Measurements from ENCODE around the gene LRIT1.

DNA sequence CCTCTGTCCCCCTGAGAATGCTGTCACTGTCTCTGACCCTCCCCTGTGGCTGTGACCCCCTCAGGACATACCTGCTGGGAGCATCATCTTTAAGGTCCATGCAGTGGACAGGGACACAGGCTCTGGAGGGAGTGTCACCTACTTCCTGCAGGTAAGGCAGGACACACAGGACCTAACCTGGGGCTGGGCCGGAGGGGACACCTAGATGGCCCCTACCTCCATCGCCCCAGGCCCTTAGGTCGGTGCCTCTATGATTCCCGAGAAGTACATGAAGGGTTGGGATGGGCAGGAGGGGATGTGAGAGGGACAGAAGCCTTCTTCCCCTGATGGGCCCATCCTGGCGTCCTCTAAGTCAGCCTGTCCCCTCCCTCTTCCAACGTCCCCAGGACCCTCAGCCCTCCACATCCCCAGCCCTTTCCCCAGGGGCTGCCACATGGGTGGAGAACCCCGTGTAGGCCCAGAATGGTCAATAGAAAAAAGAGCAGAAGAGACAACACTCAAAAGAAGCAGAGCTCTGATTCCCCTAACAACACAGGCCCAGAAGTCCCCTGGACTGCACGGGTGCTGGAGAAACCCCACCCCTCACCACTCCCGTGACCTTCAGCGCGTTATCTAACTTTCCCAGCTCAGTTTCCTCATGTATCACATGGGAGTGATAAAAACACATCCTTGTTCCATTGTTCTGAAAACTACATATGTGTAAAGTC lies 40.7 kb downstream of the LRIT1 start:
- TF ChIP-seq, protein P1, sequence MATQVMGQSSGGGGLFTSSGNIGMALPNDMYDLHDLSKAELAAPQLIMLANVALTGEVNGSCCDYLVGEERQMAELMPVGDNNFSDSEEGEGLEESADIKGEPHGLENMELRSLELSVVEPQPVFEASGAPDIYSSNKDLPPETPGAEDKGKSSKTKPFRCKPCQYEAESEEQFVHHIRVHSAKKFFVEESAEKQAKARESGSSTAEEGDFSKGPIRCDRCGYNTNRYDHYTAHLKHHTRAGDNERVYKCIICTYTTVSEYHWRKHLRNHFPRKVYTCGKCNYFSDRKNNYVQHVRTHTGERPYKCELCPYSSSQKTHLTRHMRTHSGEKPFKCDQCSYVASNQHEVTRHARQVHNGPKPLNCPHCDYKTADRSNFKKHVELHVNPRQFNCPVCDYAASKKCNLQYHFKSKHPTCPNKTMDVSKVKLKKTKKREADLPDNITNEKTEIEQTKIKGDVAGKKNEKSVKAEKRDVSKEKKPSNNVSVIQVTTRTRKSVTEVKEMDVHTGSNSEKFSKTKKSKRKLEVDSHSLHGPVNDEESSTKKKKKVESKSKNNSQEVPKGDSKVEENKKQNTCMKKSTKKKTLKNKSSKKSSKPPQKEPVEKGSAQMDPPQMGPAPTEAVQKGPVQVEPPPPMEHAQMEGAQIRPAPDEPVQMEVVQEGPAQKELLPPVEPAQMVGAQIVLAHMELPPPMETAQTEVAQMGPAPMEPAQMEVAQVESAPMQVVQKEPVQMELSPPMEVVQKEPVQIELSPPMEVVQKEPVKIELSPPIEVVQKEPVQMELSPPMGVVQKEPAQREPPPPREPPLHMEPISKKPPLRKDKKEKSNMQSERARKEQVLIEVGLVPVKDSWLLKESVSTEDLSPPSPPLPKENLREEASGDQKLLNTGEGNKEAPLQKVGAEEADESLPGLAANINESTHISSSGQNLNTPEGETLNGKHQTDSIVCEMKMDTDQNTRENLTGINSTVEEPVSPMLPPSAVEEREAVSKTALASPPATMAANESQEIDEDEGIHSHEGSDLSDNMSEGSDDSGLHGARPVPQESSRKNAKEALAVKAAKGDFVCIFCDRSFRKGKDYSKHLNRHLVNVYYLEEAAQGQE (IDR thresholded peaks at IDR 0.05; ENCODE audit: low read depth): no peak
- TF ChIP-seq, protein P2, sequence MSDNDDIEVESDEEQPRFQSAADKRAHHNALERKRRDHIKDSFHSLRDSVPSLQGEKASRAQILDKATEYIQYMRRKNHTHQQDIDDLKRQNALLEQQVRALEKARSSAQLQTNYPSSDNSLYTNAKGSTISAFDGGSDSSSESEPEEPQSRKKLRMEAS (IDR thresholded peaks at IDR 0.05): no peak
- no peak for TF ChIP-seq EZH2phosphoT487 (IDR thresholded peaks at IDR 0.05; ENCODE audit: borderline replicate concordance)
- no peak for TF ChIP-seq POLR2A (IDR thresholded peaks at IDR 0.05; ENCODE audit: borderline replicate concordance, extremely low read depth, insufficient read depth, insufficient read length)

Data from HCT116 (cell line).